Measurements from ENCODE around the gene RASSF8.

- TF ChIP-seq CTCF (IDR thresholded peaks at IDR 0.05; ENCODE audit: insufficient read depth, low read depth, low read length) (peak; percentile 76), EZH2 (IDR thresholded peaks at IDR 0.05; ENCODE audit: insufficient read depth, low read length) (no peak)
These were observed 161.0 kb downstream of the RASSF8 start for GRCh38 chr12:26119391-26119989.
